H54 (cell line): Measurements from ENCODE around the gene SLC48A1.

Experiments
- DNase-seq: peaks from one replicate; pipeline ENCODE4 v3.0.0; 2011; ENCODE audit warnings: low spot score, mixed read lengths; ENCODE audit not compliant: insufficient read length
- FAIRE-seq: peaks from 3 replicates; lab custom pipeline; 2011; peaks lifted over from hg19 to GRCh38; lab: Jason Lieb, UNC
- POLR2A ChIP-seq: IDR thresholded peaks from 2 replicates; pipeline ENCODE4 v1.6.1; 2011; ENCODE audit warnings: low read depth, mild to moderate bottlenecking, low read length

Gene SLC48A1

GRCh38 chr12:47747596-47748506, 25.2 kb upstream of the SLC48A1 start:
- 0 out of 2 replicates have a peak, but pooled peaks have one; percentile 14 for TF ChIP-seq POLR2A
- DNase-seq (no peak), FAIRE-seq (no peak)

- FAIRE-seq (no peak), DNase-seq (no peak)
- no peak for TF ChIP-seq POLR2A
Observed at GRCh38 chr12:47748507-47748828, 24.6 kb upstream of the SLC48A1 start.

DNA sequence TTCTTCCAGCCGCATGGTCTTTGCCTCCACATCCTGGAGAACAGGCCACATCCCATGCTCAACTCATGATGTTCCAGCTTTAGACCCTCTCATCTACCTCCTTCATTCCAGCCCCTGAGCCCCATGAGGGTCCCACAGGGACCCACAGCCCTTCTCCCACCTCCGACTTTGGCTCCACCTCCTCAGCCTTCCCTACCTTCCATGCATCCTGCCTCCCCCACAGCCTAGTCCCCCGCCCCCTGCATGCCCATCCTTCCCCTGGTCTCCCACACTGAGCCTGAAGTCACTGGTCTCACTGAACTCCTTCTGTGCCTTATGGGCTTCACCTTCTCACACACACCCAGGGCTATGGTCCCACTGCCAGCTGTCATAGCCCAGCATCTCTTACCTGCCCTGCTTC, 24.1 kb upstream of the SLC48A1 start:
- no peak for DNase-seq
- no peak for FAIRE-seq
- TF ChIP-seq POLR2A, result no peak

DNA sequence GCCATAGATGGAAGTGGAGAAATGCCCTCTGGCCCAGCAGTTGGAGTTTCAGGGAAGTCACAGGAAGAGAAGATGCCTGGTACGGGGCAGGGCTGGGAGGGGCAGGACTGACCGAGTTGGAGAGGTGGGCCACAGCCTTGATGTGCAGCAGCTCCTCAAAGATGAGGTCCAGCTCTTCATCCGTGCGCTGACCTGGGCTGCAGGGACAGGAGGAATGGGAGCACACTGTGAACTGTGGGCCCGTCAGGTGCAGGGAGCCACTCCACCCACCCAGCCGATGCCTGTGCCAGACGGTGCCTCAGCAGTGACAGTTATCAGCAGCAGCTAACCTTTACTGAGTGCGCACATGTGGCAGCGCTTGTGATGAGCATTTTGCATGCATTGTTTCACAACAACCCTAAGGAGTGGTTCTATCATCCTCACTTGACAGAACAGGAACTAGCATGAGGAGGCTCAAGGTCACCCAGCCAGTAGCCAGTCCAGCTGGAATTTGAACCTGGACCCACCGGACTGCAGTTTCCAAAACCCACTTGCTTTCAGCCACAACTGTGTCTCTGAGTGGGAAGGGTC, 22.7 kb upstream of the SLC48A1 start:
- no peak for TF ChIP-seq POLR2A
- no peak for DNase-seq
- no peak for FAIRE-seq

DNA sequence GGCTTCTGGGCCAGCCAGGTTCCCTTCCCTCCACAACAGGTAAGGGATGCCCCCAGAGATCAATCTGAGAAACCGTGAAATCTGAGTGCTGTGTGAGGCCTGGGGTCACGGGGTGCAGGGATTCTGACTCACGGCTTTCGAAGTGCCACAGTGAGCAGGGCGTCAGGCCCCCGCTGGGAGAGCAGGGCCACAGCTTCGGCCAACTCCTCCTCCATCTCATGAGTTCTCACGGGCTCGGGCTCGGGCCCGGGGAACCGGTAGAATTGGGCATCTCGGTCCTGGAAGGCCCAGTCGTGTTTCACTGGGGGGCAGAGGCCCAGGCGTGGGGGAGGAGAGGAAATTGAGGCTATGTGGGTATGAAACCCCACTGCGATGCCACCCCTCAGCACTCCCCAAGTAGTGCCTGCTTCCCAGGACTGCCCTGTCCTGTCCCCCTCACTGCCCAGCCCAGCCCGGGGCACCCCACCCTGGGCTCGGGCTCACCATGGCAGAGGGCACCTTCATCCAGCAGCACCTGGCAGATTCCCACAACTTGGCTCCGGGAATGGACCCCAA, 22.0 kb upstream of the SLC48A1 start:
- no peak for TF ChIP-seq POLR2A
- DNase-seq (no peak), FAIRE-seq (no peak)

- no peak for TF ChIP-seq POLR2A
- DNase-seq (no peak), FAIRE-seq (no peak)
Observed at GRCh38 chr12:47751561-47751960, 21.5 kb upstream of the SLC48A1 start.

- TF ChIP-seq POLR2A, result no peak
- FAIRE-seq (no peak), DNase-seq (no peak)
Observed at GRCh38 chr12:47752121-47752520, 20.9 kb upstream of the SLC48A1 start.

- no peak for TF ChIP-seq POLR2A
- FAIRE-seq (no peak), DNase-seq (peak; percentile 67)
Observed at GRCh38 chr12:47752552-47752951, 20.5 kb upstream of the SLC48A1 start.

DNA sequence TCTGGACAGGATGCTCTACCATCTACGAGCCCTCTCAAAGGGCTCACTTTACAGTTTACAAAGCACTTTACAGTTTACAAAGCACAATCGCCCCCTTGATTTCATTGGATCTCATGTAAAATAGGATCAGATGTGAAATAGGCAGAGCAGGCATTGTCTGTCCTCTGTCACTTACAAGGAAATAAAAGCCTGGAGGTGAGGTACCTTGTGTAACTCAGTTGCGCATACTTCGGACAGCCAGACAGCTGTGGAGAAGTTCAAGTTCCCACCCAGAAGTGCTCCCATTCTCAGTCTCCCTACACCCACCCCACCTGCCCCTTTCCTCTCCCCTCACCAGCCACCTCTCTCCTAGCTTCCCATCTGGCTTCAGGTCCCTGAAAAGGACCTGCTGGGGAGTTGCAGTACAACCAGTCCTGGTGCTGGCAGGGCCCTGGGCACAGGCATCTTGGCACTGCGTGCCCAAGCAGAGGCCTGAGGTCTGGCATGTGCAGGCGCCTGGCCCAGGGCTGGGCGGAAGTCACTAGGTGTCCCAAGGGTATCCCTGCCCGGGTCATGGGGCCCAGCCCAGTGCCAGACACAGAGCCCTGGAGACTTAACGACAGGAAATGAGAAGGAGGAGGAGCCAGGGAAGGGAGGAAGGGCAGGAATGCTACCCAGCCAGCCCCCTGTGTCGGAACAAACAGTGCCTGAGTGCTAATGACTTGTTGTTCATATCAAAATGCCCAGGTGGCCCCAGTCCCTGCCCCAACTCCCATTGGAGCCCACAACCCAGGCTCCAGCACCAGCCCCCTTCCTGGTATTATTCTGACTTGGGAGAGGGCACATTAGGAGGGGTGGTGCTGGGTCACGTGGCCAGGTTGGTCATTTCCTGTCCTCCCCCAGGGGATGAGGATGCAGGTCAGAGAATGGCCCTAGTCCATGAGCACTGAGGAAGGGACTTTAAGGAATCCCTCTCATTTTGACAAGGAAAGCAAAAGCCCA, 19.7 kb upstream of the SLC48A1 start:
- FAIRE-seq (no peak), DNase-seq (no peak)
- no peak for TF ChIP-seq POLR2A

GRCh38 chr12:47754126-47754525, 18.9 kb upstream of the SLC48A1 start:
- no peak for DNase-seq
- TF ChIP-seq POLR2A, result no peak
- FAIRE-seq, result no peak

- DNase-seq (no peak), FAIRE-seq (no peak)
- no peak for TF ChIP-seq POLR2A
Observed at GRCh38 chr12:47754881-47755280, 18.2 kb upstream of the SLC48A1 start.

DNA sequence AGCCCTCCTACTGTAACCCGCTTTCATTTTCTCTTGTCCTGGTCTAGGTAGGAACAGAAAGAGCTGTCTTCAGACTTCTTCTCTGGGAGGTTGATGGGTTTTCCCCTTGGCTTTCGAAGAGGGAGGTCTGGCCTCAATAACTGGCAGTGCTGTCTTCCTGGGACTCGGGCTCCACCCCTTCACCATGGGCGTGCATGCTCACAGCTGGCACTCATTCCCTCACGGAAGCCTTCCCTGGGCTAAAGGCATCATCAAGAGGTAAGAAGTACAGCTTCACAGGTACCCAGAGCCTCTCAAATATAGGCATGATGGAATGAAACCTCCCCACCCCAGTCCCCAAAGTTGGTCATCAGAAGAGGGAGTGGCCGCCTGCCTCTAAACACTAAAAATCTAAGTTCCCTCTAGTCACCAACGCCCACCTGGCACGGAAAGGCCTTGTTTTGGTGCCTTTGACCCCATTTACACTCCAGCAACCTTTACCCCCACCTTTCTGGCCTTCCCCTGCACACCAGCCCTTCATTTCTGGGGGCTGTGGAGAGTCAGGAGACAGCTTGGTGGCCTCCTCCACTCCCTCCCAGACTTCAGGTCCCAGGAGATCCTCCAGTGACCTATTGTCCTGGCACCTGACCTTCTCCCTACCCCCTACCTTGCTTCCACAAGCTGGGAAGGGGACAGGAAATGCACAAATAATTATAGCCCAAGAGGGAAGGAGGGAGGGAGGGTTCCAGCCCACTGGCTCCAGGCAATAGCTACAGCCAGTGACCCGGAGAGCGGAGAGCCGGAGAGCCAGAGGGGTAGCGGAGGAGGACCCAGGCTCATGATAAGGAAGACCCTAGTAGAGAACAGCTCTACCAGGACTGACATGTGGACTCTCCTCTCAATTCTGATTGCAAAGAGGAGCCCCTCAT, 17.1 kb upstream of the SLC48A1 start:
- no peak for TF ChIP-seq POLR2A
- DNase-seq (no peak), FAIRE-seq (no peak)

- no peak for TF ChIP-seq POLR2A
- FAIRE-seq (no peak), DNase-seq (no peak)
Observed at GRCh38 chr12:47757364-47757839, 15.6 kb upstream of the SLC48A1 start.
